Muscle of back (tissue), 11 donors: ENCODE measurements around the gene EFCAB14. TPM values are rescaled to one million over a fixed set of nuclear protein-coding genes. Genes with fewer than 3 reads are reported as not detected.
"Not testable (repeated sequence)": the region's sequence is repeated elsewhere in the genome, so short reads cannot be mapped to it uniquely, and the experiment has no call there.

ENCODE experiments used
- DNase-seq, 3 donors: peaks; one replicate each; pipeline versions ENCODE4 v3.0.0 to v3.0.0-alpha.2; 2013
- polyA plus RNA-seq, 10 donors: library from polyadenylated mRNA; unstranded; fragments of 120-200 nt; gene quantifications; one replicate each; pipeline ENCODE4 v1.2.1, GENCODE V29; 2013; ENCODE audit not compliant: insufficient read length in 10 of 10

The EFCAB14 gene
- polyA plus RNA-seq, 10 donors: 77.9 to 111 (median 101) TPM

GRCh38 chr1:46724991-46725735, 6.2 kb upstream of the EFCAB14 start:
- DNase-seq: peak; percentile 53 to 77 (median 76)

DNA sequence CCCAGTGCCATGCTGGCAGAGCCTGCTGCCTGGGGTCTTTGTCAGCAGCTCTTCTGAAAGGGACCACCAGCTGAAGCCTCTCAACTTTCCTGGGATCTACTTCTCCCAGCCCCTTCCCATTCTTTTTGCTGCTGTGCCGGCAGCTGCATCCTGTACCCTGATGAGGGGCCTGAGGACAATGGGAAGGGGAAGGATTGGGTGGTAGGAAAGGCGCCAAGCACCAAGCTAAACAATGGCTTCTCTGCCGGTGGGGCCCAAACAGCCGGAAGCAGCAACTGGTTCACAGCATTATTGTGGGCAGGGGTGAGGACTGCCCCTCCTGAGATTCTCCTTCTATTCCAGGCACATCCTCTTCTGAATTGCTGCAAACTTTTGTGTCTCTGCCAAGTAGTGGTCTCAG, 5.0 kb upstream of the EFCAB14 start:
- DNase-seq: no peak

DNA sequence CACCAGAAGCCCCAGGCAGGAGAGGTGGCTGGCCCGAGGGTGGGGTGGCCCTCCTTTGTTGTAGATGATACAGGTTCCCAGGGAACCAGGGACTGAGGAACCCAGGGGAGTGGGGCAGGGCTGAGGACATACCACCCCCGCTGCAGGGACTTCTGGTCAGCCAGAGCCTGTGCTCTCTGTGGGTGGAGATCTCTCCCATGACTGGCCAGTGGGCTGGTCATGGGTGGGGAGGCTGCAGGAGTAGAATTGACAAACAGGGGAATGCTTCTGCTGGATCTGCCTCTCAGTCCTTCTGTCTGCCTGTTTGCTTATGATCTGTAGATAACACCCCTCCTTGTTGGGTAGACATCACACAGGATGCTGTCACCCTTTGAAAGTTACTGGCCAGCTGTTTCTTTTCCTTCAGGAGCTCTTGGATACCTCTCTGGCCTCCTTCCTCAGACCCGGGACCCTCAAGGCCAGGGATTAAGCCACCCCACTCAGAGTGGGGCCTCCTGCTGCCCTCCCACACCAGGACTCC, 2.8 kb upstream of the EFCAB14 start:
- DNase-seq: no peak

DNA sequence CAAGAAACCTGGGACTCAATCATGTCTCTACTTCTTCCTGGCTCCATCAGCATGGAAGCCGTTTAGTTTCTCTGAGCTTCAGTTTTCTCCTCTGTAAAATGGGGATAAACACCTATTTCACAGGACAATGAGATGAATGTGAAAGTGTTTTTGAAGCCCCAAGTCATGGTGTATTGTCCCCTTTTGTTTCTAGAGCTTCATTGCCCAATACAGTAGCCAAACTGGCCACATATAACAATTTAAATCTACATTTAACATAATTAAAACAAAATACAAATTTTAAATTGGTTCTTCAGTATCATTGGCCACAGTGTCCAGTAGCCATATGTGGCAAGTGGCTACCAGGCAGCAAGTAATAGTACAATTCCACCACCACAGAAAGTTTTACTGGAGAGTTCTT, 2.3 kb upstream of the EFCAB14 start:
- no peak for DNase-seq

- DNase-seq: not testable (repeated sequence)
Observed at GRCh38 chr1:46720319-46720718, 1.4 kb upstream of the EFCAB14 start.

DNA sequence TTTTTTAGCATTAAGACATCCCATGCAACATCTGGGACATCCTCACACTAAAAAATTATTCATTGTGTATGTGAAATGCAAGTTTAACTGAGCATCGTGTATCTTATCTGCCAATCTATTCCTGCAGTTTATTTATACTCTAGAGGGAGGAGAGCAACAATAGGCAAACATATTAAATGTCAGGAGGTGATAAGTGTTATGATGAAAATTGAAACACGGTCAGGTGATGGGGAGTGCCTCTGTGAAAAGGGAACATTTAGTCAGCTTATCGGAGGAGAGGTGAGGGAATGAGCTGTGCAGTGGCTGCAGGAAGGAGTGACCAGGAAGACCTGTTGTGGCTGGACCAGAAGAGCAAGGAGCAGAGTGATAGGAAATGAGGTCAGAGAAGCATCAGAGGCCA, 775 bp upstream of the EFCAB14 start:
- DNase-seq: no peak

GRCh38 chr1:46718340-46718726, 581 bp downstream of the EFCAB14 start:
- DNase-seq: no peak

GRCh38 chr1:46717654-46718053, 1.3 kb downstream of the EFCAB14 start:
- no peak for DNase-seq

DNA sequence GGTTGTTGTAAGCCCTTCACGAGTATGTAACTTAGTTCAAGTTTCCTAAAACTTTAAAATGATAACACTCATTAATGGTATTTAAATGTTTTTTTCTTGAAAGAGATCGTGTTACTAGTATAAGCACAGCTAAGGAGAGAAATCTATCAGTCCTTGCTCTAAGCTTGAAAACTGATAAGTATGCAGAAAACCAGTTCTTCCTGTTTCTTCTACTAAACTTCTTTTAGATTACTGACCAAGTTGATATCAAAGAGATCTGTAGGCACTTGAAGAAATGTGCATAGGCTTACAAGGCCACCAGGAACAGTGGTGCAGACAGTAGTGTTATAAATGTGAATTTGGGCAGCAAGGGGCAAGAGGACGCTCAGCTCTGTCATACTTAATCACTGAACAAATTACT, 3.9 kb downstream of the EFCAB14 start:
- DNase-seq: no peak

- no peak for DNase-seq
Observed at GRCh38 chr1:46708121-46708520, 10.8 kb downstream of the EFCAB14 start.

- no peak for DNase-seq
Observed at GRCh38 chr1:46705408-46705807, 13.5 kb downstream of the EFCAB14 start.

DNA sequence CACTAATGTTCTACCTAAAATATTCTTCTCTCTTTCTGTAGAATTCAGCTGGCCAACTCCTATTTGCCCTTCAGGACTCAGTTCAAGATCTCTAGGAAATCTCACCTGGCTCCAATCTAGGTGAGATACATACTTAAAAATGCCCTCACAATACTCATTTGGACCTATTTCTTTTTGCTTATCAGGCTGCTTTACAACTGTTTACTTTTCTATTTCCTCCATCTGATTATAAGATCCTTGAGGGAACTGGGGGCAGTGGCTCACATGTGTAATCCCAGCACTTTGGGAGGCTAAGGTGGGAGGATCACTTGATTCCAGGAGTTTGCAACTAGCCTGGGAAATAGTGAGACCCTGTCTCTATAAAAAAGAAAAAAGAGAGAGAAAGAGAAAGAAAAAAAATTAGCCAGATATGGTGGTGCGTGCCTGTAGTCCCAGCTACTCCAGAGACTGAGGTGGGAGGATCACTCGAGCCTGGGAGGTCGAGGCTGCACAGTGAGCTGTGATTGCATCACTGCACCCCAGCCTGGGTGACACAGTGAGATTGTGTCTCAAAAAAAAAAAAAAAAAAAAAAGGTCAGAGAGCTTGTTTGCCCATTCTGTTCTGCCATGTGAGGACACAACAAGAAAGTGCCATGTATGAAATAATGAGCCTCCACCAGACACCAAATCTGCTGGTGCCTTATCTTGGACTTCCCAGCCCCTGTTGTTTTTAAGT, 14.8 kb downstream of the EFCAB14 start:
- no peak for DNase-seq

- no peak for DNase-seq
Observed at GRCh38 chr1:46699666-46700065, 19.2 kb downstream of the EFCAB14 start.

DNA sequence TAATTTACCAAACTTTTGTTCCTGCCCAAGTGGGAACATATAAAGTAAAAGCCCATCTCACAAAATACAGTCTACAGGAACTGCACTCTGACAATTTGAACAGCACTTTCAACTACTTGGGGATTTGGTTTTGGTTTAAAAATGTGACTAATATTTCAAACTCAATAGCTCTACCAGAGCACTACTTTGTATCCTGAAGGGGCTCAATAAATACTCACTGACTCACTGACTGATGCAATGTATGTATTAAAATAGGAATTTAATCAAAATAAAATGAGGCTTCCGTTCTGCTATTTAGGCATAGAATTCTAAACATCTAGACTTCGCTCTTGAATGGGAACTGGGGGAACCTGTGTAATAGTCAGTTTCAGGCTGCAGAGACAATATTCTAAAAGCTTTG, 21.9 kb downstream of the EFCAB14 start:
- no peak for DNase-seq

DNA sequence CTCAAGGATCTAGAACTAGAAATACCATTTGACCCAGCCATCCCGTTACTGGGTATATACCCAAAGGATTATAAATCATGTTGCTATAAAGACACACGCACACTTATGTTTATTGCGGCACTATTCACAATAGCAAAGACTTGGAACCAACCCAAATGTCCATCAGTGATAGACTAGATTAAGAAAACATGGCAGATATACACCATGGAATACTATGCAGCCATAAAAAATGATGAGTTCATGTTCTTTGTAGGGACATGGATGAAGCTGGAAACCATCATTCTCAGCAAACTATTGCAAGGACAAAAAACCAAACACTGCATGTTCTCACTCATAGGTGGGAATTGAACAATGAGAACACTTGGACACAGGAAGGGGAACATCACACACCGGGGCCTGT, 24.2 kb downstream of the EFCAB14 start:
- DNase-seq: not testable (repeated sequence)

DNA sequence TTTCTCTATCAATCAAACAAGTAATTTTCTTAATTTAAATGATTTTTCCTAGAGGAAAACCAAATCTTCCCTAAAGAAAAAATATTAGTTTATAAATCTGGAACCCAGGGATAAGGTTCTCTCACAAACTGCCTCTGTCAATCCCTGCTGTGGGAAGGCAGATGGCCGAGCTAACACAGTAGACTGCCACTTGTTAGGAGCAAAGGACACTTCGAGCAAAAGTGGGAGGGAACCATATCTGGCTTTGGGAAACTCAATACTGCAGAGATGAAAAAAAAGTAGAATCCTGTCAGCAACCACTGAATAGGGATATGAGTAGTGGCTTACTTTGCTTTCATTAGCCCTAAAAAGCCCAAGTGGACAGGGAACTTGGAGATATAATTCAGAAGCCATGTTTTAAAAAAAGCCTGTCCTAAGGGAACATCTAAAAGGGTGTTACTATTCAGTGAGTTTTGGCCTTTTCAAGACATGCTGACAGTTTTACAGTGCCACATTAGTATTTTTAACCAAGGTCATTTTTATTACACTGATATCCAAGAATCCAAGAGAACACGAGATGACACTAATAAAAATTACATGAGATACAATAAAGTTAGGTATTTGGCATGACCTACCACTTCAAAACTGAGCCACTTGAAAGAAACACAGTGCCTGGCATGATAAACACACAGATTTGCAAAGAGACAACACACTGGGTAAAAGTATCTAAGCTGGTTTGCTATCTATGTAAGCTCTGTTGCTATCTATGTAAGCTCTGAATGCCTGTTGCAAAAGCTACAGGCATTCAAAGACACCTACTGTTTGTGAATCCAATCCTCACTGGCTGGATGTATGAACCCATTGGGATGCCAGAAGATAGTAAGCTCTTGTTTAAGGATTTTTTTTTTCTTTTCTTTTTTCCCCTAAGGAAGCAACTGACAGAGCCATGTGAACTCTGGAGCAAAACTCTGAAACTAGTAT, 25.8 kb downstream of the EFCAB14 start:
- DNase-seq: no peak

DNA sequence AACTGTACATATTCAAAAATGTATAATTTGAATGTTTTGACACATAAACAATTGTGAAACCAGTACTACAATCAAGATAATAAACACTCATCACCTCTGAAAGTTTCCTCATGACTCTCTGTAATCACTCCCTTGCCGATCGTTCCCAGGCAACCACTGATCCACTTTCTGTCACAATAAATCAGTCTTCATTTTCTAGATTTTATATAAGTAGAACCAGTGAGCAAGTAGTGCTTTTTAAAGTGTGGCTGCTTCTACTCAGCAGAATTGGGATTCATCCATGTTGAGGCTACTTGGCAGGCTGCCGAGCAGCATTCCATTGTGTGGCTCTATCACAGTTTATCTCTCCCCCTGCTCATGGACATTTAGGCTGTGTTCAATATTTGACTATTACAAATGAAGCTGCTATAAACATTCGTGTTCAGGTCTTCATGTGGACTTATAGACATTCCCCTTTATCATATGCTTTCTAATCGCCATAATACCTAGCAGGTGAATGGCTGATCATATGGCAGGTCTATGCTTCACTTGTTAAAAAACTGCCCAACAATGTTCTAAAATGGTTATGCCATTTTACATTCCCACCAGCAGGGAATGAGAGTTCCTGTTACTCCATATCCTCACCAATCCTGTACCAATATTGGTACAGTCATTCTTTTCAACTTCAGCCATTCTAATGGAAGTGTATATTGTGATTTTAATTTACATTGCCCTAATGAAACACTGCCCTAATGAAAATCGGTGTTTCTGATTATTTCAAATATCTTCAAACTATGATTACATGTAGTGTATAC, 26.7 kb downstream of the EFCAB14 start:
- DNase-seq: no peak

GRCh38 chr1:46690931-46691421, 27.9 kb downstream of the EFCAB14 start:
- no peak for DNase-seq

DNA sequence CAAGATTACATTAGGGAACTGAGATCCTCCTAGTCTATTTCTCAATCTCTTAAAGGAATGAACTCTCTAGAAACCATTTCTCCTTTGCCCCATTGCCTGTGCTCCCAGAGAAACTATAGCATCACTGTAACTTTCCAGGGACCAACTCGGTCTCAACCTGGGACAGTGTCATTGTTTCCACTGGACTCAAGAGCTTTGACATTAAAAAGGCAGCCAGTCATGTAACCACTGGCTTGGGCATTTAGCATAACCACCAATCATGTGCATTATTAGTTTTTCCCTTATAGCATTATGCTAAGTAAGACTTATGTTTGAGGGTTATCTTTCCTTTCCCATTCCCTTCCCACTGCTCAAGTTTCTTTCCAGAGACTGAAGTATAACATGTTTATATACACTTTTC, 29.0 kb downstream of the EFCAB14 start:
- no peak for DNase-seq

DNA sequence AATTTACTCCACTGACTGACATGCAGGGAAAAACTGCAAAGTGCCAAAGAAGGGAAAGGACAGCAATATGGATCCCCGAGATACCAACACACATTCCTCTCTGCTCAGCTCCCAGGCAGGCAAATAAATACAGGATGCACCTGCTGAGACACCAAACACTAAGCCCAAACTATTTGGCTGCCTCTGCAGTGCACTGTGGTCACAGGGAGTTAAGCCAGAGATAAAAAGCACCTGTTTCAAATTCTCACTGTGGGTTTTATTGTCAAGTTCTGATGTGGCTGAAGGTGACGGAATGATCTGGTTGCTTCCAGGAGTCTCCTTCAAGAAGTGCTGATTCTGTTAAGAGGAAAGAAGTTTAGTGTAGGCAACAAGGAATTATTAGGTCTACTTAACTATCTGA, 29.6 kb downstream of the EFCAB14 start:
- DNase-seq: peak; percentile 12 to 51 (median 18)

GRCh38 chr1:46687921-46688509, 30.9 kb downstream of the EFCAB14 start:
- no peak for DNase-seq
